BJ (cell line): Measurements from ENCODE around the gene PNMA6E. TPM values are rescaled to one million over a fixed set of nuclear protein-coding genes. Genes with fewer than 3 reads are reported as not detected.

ENCODE experiments used
- CTCF ChIA-PET: fragments of 350-600 bp; formaldehyde crosslinking; extraction: SDS; loops from one replicate; lab custom pipeline; 2021; ENCODE audit warnings: antibody characterized with exemption, inconsistent platforms; lab: Yijun Ruan, JAX
- POLR2A ChIA-PET: fragments of 300-600 bp; sonication (Branson Sonifier 250); formaldehyde crosslinking; extraction: SDS; loops from one replicate; lab custom pipeline; 2021; ENCODE audit warnings: antibody characterized with exemption; lab: Charles Lee
- DNase-seq: peaks from one replicate; pipeline ENCODE4 v3.0.0-alpha.2; 2011; ENCODE audit warnings: low read depth
- H3K27me3 ChIP-seq: 2 replicates; pipeline ENCODE4 v1.6.0; 2011; ENCODE audit warnings: low read length; ENCODE audit not compliant: control insufficient read depth, insufficient read depth
- H3K36me3 ChIP-seq: 2 replicates; pipeline ENCODE4 v1.5.1; 2011; ENCODE audit warnings: low read length; ENCODE audit not compliant: control insufficient read depth, insufficient read depth
- H3K4me3 ChIP-seq: 2 replicates; pipeline ENCODE4 v1.5.1; 2011; ENCODE audit warnings: low read depth, mild to moderate bottlenecking, control low read depth, low read length
- CTCF ChIP-seq: IDR thresholded peaks from 2 replicates; pipeline ENCODE4 v1.5.1; 2011; ENCODE audit warnings: low read depth, mild to moderate bottlenecking, control low read depth, inconsistent platforms, low read length, moderate library complexity; ENCODE audit not compliant: insufficient read depth
- polyA plus RNA-seq: library from polyadenylated mRNA; depleted of rRNA; stranded (reverse); fragments of >200 nt; gene quantifications from 2 replicates; pipeline ENCODE4 v1.2.3, GENCODE V29; 2011

Gene PNMA6E
- polyA plus RNA-seq, 1 experiment: not detected

DNA sequence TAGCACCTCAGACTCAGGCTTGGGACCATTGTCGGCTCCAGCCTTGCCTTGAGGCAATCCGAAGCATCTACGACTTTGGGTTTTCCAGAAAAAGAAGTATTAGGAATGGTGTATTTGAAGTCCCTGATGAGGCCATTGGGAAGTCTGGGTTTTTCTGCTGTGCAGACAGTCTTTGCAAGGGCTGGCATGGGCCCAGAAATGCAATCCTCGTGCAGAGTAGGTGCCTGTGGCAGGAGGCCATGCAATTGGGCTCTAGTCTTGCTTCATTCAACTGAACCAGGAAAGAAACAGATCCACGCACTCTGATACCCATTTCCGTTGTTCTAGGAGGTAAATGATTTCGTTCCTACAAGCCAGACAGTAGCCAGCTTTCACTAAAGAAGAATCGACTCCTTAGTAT, 22.5 kb upstream of the PNMA6E start:
- no peaks in the 10 kb centered on the region for H3K27me3 ChIP-seq
- H3K36me3 ChIP-seq: no peaks in the 10 kb centered on the region
- ChIA-PET POLR2A (no interaction called here), CTCF (no interaction called here)
- H3K4me3 ChIP-seq: no peak overlapping the region
- TF ChIP-seq CTCF: no peak
- DNase-seq: no peak

DNA sequence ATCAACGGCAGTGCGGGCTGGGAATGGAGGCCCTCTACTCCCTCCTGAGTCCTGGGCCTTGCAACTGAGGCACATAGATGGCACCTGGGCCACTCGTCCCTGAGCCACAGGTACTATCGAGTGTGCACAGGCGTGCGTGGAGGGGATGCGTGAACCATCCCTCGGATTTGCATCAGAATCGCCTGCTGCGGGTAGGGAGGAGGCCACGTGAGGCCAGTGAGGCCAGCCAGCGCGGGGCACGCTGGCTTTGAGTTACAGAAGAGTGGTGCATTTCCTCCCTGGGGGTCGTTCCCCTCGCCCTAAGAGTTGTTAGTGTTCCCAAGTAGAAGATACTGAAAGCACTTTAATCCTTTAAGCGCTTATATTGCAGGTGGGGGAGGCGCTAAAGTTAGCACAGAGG, 20.7 kb upstream of the PNMA6E start:
- no peak for DNase-seq
- Histone ChIP-seq H3K27me3 (no peaks in the 10 kb centered on the region), H3K4me3 (no peak overlapping the region), H3K36me3 (no peaks in the 10 kb centered on the region)
- CTCF ChIA-PET: no interaction called here
- no peak for TF ChIP-seq CTCF
- POLR2A ChIA-PET: no interaction called here

DNA sequence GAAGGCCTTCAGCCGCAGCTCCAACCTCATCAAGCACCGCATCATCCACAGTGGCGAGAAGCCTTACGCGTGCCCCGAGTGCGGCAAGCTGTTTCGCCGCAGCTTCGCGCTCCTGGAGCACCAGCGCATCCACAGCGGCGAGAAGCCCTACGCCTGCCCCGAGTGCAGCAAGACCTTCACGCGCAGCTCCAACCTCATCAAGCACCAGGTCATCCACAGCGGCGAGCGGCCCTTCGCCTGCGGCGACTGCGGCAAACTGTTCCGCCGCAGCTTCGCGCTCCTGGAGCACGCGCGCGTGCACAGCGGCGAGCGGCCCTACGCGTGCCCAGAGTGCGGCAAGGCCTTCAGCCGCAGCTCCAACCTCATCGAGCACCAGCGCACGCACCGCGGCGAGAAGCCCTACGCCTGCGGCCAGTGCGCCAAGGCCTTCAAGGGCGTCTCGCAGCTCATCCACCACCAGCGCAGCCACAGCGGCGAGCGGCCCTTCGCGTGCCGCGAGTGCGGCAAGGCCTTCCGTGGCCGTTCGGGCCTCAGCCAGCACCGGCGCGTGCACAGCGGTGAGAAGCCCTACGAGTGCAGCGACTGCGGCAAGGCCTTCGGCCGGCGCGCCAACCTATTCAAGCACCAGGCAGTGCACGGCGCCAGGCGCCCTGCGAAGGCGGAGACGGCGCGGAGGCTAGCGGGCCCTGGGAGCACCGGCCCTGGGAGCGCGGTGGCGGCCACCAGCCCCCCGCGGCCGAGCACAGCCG, 19.9 kb upstream of the PNMA6E start:
- no peaks in the 10 kb centered on the region for H3K36me3 ChIP-seq
- no peak overlapping the region for H3K4me3 ChIP-seq
- DNase-seq: no peak
- POLR2A ChIA-PET: no interaction called here
- TF ChIP-seq CTCF: no peak
- CTCF ChIA-PET: no interaction called here
- H3K27me3 ChIP-seq: no peaks in the 10 kb centered on the region

DNA sequence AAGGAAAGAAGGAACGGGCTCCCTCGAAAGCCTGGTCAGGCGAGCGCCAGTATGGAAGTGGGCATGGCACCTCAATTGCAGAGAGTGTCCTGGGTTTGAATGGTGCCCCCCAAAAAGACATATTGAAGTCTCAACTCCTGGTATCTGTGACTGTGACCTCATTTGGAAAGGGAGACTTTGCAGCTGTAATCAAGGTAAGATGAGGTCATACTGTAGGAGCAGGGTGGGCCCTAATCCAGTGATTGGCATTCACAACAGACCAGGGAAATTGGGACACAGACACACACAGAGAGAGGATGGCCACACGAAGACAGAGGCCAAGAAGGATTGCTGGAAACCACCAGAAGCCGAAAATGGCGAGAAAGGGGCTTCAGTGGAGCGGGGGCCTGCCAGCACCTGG, 16.5 kb upstream of the PNMA6E start:
- DNase-seq: no peak
- TF ChIP-seq CTCF: no peak
- H3K36me3 ChIP-seq: no peaks in the 10 kb centered on the region
- ChIA-PET POLR2A (no interaction called here), CTCF (no interaction called here)
- no peak overlapping the region for H3K4me3 ChIP-seq
- no peaks in the 10 kb centered on the region for H3K27me3 ChIP-seq

- H3K27me3 ChIP-seq: no peaks in the 10 kb centered on the region
- no peak for DNase-seq
- TF ChIP-seq CTCF: no peak
- no peak overlapping the region for H3K4me3 ChIP-seq
- ChIA-PET CTCF (no interaction called here), POLR2A (no interaction called here)
- H3K36me3 ChIP-seq: no peaks in the 10 kb centered on the region
Observed at GRCh38 chrX:153416781-153417450, 15.8 kb upstream of the PNMA6E start.
